HG03521 (cell line): Measurements from ENCODE around the gene CCDC148.
"Not testable (repeated sequence)": the region's sequence is repeated elsewhere in the genome, so short reads cannot be mapped to it uniquely, and the experiment has no call there.

Source experiments
- ATAC-seq: cut with Tn5 transposase; IDR thresholded peaks from one replicate; pipeline ENCODE4 v1.9.1; 2021; ENCODE audit warnings: mild to moderate bottlenecking, moderate library complexity; ENCODE audit not compliant: unreplicated experiment

Gene CCDC148

DNA sequence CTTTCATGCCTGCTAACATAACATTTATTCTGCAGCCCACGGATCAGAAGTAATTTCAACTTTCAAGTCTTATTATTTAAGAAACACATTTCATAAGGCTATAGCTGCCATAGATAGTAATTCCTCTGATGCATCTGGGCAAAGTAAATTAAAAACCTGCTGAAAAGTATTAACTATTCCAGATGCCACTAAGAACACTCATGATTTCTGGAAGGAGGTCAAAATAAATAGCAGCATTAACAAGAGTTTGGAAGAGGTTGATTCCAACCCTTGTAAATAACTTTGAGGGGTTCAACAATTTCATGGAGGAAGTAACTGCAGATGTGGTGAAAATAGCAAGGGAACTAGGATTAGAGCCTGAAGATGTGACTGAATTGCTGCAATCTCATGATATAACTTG, 77.6 kb downstream of the CCDC148 start:
- no peak for ATAC-seq

- ATAC-seq, result no peak
These were observed 90.2 kb downstream of the CCDC148 start for GRCh38 chr2:158366342-158366741.

DNA sequence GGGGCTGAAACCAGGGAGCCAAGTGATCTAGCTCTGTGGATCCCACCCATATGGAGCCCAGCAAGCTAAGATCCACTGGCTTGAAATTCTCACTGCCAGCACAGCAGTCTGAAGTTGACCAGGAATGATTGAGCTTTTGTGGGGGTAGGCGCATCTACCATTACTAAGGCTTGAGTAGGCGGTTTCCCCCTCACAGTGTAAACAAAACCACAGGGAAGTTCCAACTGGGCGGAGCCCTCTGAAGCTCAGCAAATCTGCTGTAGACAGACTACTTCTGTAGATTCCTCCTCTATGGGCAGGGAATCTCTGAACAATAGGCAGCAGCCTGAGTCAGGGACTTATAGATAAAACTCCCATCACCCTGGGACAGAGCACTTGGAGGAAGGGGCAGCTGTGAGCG, 96.7 kb downstream of the CCDC148 start:
- no peak for ATAC-seq

GRCh38 chr2:158357699-158358098, 98.9 kb downstream of the CCDC148 start:
- no peak for ATAC-seq

- no peak for ATAC-seq
These were observed 99.4 kb downstream of the CCDC148 start for GRCh38 chr2:158357122-158357521.

- not testable (repeated sequence) for ATAC-seq
These were observed 105.1 kb downstream of the CCDC148 start for GRCh38 chr2:158351466-158351816.

GRCh38 chr2:158350751-158351465, 105.6 kb downstream of the CCDC148 start:
- not testable (repeated sequence) for ATAC-seq

DNA sequence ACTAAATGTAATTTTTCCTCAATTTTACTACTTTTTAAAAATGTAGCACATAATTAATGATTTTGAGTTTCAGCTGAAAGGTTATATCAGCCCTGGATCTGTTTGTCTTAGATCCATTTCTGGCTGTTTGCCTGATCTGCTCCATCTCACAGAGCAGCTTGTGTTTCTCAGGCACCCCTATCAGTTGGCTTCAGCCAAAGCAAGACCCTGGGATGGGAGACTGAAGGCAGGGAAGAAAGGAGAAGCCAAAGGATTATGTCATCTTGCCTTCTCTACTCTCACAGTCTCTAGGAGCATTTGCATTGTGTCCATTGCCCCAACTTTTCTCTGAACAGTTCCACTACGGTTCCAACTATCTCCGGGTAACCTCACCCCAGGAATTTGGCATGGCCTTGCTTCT, 110.5 kb downstream of the CCDC148 start:
- no peak for ATAC-seq

DNA sequence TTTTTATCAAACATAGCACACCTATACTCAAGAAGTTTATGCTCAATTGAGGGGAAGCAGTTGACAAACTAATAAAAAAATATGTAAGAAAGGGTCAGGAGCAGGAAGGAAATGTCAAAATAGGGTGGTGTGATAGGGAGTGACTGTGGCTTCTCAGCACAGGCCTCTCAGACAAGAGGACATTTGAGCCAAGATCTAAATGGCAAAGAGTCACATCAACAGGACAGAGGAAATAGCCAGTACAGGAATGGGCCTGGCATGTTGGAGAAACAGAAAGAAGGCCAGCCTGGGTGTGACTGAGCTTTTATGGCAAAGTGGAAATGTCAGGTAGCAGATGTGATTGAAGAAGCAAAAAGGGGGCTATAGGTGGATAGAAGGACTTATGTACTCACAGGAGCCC, 117.0 kb downstream of the CCDC148 start:
- ATAC-seq, result no peak

- no peak for ATAC-seq
These were observed 119.5 kb downstream of the CCDC148 start for GRCh38 chr2:158337018-158337417.

GRCh38 chr2:158331799-158332198, 124.8 kb downstream of the CCDC148 start:
- not testable (repeated sequence) for ATAC-seq

GRCh38 chr2:158325782-158326340, 130.7 kb downstream of the CCDC148 start:
- ATAC-seq, result no peak

GRCh38 chr2:158325031-158325781, 131.3 kb downstream of the CCDC148 start:
- no peak for ATAC-seq

DNA sequence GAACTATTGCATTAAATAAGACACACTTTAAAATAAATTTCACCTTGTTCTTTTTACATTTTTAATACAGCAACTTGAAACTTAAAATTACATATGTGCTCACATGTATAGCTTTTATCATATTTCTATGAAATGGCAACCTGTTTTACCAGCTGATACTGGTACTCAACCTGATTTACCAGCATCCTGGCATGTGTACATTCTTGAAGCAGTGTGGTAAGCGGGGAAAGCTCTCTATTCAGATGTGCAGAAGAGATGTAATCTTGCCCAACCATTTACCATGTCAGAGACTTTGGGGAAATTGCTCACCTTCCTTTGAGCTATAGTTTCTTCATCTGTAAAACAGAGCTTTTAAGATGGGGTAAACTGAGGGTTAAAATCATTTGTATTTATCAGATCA, 133.2 kb downstream of the CCDC148 start:
- ATAC-seq, result no peak

DNA sequence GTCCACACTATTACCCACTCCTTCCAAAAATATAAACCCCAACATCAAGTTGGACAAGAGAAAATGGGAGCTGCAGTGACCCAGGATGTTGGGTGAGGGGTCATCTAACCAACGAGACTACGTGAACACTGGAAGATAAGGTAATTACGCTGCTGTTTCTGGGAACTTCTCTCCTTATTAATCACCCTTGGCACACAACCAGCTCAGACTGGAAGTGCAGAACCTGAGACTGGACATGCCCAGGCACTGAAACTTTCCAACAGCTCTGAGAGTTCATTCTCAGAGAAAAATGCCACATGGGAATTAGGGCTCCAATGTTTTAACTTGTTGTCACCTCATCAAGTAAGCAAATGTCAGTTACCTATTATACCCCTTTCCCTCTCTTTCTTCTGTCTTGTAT, 135.3 kb downstream of the CCDC148 start:
- ATAC-seq, result no peak

- no peak for ATAC-seq
These were observed 137.3 kb downstream of the CCDC148 start for GRCh38 chr2:158319269-158319668.

- no peak for ATAC-seq
These were observed 138.9 kb downstream of the CCDC148 start for GRCh38 chr2:158317642-158318041.

GRCh38 chr2:158315803-158316414, 140.6 kb downstream of the CCDC148 start:
- ATAC-seq, result no peak

GRCh38 chr2:158315000-158315399, 141.6 kb downstream of the CCDC148 start:
- ATAC-seq, result no peak

DNA sequence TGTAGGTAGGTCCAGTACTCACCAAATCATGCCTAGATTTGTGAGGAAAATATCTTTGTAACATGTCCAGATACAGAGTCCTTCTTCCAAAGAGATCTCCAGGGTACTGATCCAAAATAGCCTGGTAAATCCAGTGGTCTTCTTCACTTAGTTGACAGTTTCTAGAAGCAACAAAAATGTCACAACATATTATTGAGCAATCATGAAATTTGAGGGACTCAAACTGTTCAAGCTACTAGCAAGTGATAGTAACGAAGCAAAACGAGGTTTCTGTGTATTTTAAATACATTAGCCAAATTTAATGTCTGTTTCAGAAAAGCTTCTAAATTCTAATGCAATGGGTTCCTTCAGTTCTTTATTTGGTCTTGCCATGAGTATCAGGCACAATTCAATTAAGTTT, 142.8 kb downstream of the CCDC148 start:
- ATAC-seq, result no peak

DNA sequence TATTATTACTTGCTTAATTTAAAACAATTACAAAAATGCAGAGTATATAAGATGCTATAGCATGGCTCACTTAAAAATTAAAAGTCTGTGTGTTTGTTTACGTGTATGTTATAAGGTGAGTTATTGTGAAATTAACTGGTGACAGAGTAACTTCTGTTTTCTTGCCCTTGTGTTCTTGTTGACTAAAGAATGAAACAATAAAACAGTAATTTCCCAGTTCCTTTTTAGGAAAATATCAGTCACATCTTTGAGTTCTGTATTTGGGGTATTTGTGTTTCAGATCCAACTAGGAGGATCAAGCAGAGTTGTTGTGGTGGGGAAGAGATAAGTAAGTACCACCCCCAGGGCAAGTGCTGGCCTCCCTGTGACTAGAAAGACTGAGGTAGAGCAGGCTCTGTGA, 143.6 kb downstream of the CCDC148 start:
- no peak for ATAC-seq

GRCh38 chr2:158310407-158310806, 146.1 kb downstream of the CCDC148 start:
- not testable (repeated sequence) for ATAC-seq
